DOHH2 (cell line): ENCODE data around the gene TEX54.
"Not testable (repeated sequence)": the region's sequence is repeated elsewhere in the genome, so short reads cannot be mapped to it uniquely, and the experiment has no call there.

Source experiments
- H3F3A ChIP-seq: fragments of 200-600 bp; sonication (generic), shearing (Covaris generic); 2 replicates; pipeline ENCODE4 v1.6.0; 2016; ENCODE audit warnings: antibody characterized with exemption, mild to moderate bottlenecking; ENCODE audit not compliant: control insufficient read depth, insufficient read depth
- H3K27ac ChIP-seq: fragments of 200-600 bp; sonication (generic); 2 replicates; pipeline ENCODE4 v1.5.1; 2014; ENCODE audit warnings: low read depth, mild to moderate bottlenecking, low read length, moderate library complexity
- H3K27me3 ChIP-seq: fragments of 200-600 bp; sonication (generic); 2 replicates; pipeline ENCODE4 v1.6.1; 2014; ENCODE audit warnings: mild to moderate bottlenecking, low read length, mixed read lengths; ENCODE audit not compliant: control insufficient read depth
- H3K36me3 ChIP-seq: fragments of 200-600 bp; sonication (generic); 2 replicates; pipeline ENCODE4 v1.6.1; 2014; ENCODE audit warnings: mild to moderate bottlenecking, low read length, moderate library complexity, mixed read lengths; ENCODE audit not compliant: control insufficient read depth
- H3K4me1 ChIP-seq: fragments of 200-600 bp; sonication (generic); 2 replicates; pipeline ENCODE4 v1.6.1; 2014; ENCODE audit warnings: mild to moderate bottlenecking, low read length, mixed read lengths; ENCODE audit not compliant: control insufficient read depth
- H3K4me2 ChIP-seq: fragments of 200-600 bp; sonication (generic); 2 replicates; pipeline ENCODE4 v1.6.0; 2014; ENCODE audit warnings: mild to moderate bottlenecking, low read length, moderate library complexity
- H3K4me3 ChIP-seq: fragments of 200-600 bp; sonication (generic); 2 replicates; pipeline ENCODE4 v1.5.1; 2014; ENCODE audit warnings: mild to moderate bottlenecking, low read length, mixed read lengths
- H3K79me2 ChIP-seq: fragments of 200-600 bp; sonication (generic); 2 replicates; pipeline ENCODE4 v1.6.1; 2014; ENCODE audit warnings: mild to moderate bottlenecking, low read length, mixed read lengths; ENCODE audit not compliant: control insufficient read depth
- H3K9me2 ChIP-seq: fragments of 200-600 bp; sonication (generic); replicated peaks from 2 replicates; pipeline ENCODE4 v1.6.1; 2014; ENCODE audit warnings: mild to moderate bottlenecking, low read length, mixed read lengths; ENCODE audit not compliant: control insufficient read depth
- H3K9me3 ChIP-seq: fragments of 200-600 bp; sonication (generic); 2 replicates; pipeline ENCODE4 v1.6.1; 2014; ENCODE audit warnings: antibody characterized with exemption, low read length, mixed read lengths; ENCODE audit not compliant: control insufficient read depth, insufficient read depth
- H4K20me1 ChIP-seq: fragments of 200-600 bp; sonication (generic); 2 replicates; pipeline ENCODE4 v1.6.0; 2014; ENCODE audit warnings: low read depth, mild to moderate bottlenecking, antibody characterized with exemption, low read length, moderate library complexity; ENCODE audit not compliant: control insufficient read depth, insufficient read depth
- CTCF ChIP-seq: fragments of 200-600 bp; sonication (generic); IDR thresholded peaks from one replicate; pipeline ENCODE4 v1.5.1; 2014; ENCODE audit warnings: antibody characterized with exemption, mild to moderate bottlenecking, low read depth, low read length; ENCODE audit not compliant: poor library complexity, severe bottlenecking
- EZH2phosphoT487 ChIP-seq: fragments of 200-600 bp; sonication (generic); IDR thresholded peaks from 2 replicates; pipeline ENCODE4 v1.6.1; 2017; ENCODE audit warnings: borderline replicate concordance, mild to moderate bottlenecking, antibody characterized with exemption, low read length, moderate library complexity, mixed read lengths

Gene TEX54

GRCh38 chr11:62860835-62861563, 28.4 kb upstream of the TEX54 start:
- H3F3A ChIP-seq = peaks cover 24% of the 10 kb centered on the region
- peak overlapping the region; percentile 31 for H3K4me3 ChIP-seq
- H3K9me3 ChIP-seq = no peaks in the 10 kb centered on the region
- H4K20me1 ChIP-seq = peaks cover 29% of the 10 kb centered on the region
- H3K9me2 ChIP-seq = no peaks in the 10 kb centered on the region
- TF ChIP-seq CTCF (no peak), EZH2phosphoT487 (no peak)
- H3K4me1 ChIP-seq = peaks cover 54% of the 10 kb centered on the region
- H3K36me3 ChIP-seq = peaks cover 75% of the 10 kb centered on the region
- peak overlapping the region; percentile 38 for H3K27ac ChIP-seq
- H3K79me2 ChIP-seq = peaks cover 100% of the 10 kb centered on the region
- H3K27me3 ChIP-seq = no peaks in the 10 kb centered on the region
- peak overlapping the region; percentile 91 for H3K4me2 ChIP-seq

- peak overlapping the region; percentile 91 for H3K4me2 ChIP-seq
- H3F3A ChIP-seq = peaks cover 38% of the 10 kb centered on the region
- peaks cover 77% of the 10 kb centered on the region for H3K36me3 ChIP-seq
- H4K20me1 ChIP-seq = peaks cover 28% of the 10 kb centered on the region
- H3K27ac ChIP-seq, H3K27me3 ChIP-seq, H3K9me2 ChIP-seq, H3K9me3 ChIP-seq, H3K4me3 ChIP-seq: not testable (repeated sequence)
- H3K79me2 ChIP-seq = peaks cover 99% of the 10 kb centered on the region
- peaks cover 57% of the 10 kb centered on the region for H3K4me1 ChIP-seq
These were observed 26.7 kb upstream of the TEX54 start for GRCh38 chr11:62859281-62859703.

DNA sequence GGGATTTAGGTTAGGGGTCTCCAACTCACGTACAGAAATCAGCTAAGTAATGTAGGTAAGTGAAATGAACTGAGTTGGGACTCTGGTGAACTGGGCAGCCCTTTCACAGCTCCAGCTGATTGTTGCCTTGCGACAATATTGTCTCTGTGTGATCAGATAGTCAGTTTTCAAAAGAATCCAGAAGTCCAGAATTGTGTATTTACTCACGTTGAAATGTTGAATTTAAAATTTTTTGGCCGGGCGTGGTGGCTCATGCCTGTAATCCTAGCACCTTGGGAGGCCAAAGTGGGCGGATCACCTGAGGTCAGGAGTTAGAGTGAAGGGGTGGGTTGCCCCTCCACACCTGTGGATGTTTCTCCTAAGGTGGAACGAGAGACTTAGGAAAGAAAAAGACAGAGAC, 25.6 kb upstream of the TEX54 start:
- TF ChIP-seq CTCF = no peak
- TF ChIP-seq EZH2phosphoT487 = no peak
- peak overlapping the region; percentile 94 for H3K4me3 ChIP-seq
- H3K27me3 ChIP-seq = no peaks in the 10 kb centered on the region; the same call in 1 of the 2 replicates
- peaks cover 44% of the 10 kb centered on the region for H3F3A ChIP-seq
- no peaks in the 10 kb centered on the region for H3K9me2 ChIP-seq
- H4K20me1 ChIP-seq = peaks cover 29% of the 10 kb centered on the region
- H3K4me1 ChIP-seq = peaks cover 59% of the 10 kb centered on the region
- H3K9me3 ChIP-seq = no peaks in the 10 kb centered on the region
- peaks cover 99% of the 10 kb centered on the region for H3K79me2 ChIP-seq
- no peak overlapping the region for H3K27ac ChIP-seq
- peaks cover 78% of the 10 kb centered on the region for H3K36me3 ChIP-seq
- peak overlapping the region; percentile 91 for H3K4me2 ChIP-seq

DNA sequence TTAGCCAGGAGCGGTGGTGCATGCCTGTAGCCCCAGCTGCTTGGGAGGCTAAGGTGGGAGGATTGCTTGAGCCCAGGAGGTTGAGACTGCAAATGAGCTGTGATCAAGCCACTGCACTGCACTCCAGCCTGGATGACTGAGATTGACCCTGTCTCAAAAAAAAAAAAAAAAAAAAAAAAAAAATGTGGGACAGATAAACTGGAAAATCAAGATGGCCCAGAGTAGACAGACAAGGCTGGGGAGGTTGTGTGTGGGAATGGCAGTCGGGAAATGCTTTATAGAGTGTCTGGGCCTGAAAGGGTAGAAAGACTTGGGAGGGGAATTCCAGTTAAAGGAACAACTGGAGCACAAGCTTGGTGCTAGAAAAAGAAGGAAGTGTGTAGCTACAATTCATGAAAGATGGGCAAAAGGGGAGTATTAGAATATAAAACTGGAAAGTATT, 24.9 kb upstream of the TEX54 start:
- Histone ChIP-seq H3K79me2 (peaks cover 95% of the 10 kb centered on the region), H4K20me1 (peaks cover 29% of the 10 kb centered on the region), H3K4me3 (peak overlapping the region; percentile 94), H3K27me3 (no peaks in the 10 kb centered on the region; the same call in 1 of the 2 replicates), H3F3A (peaks cover 50% of the 10 kb centered on the region), H3K9me2 (no peaks in the 10 kb centered on the region), H3K27ac (peak overlapping the region; percentile 91), H3K9me3 (no peaks in the 10 kb centered on the region), H3K36me3 (peaks cover 79% of the 10 kb centered on the region), H3K4me2 (peak overlapping the region; percentile 91), H3K4me1 (peaks cover 59% of the 10 kb centered on the region)
- TF ChIP-seq EZH2phosphoT487 (no peak), CTCF (no peak)
